HG03469 (cell line): ENCODE measurements around the gene SCN8A.
"Not testable (repeated sequence)": the region's sequence is repeated elsewhere in the genome, so short reads cannot be mapped to it uniquely, and the experiment has no call there.

ENCODE experiments used
- ATAC-seq: cut with Tn5 transposase; IDR thresholded peaks from one replicate; pipeline ENCODE4 v1.9.1; 2021; ENCODE audit warnings: mild to moderate bottlenecking, moderate library complexity, moderate number of reproducible peaks; ENCODE audit not compliant: unreplicated experiment

SCN8A gene

DNA sequence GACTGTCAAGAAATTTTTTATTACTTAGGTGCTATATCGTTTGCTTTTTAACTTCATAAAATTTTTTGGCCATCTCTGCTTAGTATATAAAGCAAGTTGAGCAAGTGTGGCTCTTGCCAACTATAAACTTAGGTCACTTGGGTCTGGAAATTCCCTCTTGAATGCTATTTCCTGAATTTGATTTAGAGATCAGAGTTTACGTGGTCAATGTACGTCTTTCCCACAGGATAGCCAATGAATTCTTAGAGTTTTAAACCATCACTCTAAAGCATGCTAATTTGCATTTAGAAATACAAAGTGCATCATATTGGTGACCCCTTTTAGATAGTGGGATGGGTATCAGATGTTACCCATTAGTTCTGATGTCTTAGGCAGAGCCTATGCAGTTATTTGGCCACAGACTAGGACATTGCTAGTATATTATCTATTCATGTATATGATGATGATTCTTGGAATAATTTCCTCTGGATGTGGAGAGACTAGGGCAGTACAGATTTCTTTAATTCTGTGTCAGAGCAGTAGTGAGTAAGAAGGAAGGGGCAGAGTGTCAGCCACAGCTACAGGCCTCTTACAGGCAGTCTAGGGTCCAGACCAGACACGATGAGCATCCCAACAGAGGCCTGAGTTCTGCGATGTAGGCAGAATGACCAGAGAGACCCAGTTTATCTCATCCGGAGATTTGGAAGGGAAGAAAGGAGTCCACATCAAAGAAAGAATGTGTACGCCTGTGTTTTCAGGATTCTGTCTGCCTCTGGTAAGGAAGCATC, 30.3 kb downstream of the SCN8A start:
- no peak for ATAC-seq

DNA sequence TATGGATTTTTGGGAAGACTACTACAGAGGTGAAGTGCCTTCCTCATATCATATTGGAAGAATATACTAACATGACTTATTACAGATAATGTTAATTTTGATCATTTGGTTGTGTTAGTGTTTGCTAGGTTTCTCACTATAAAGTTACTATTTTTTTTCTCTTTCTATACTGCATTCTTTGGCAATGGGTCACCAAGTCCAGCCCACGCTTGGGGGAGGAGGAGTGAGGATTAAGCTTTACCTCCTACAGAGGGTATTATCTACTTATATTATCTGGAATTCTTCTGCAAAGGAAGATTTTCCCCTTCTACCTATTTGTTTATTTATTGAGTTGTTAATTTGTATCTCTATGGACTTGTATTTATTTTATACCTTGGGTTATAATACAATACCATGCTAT, 31.5 kb downstream of the SCN8A start:
- no peak for ATAC-seq

DNA sequence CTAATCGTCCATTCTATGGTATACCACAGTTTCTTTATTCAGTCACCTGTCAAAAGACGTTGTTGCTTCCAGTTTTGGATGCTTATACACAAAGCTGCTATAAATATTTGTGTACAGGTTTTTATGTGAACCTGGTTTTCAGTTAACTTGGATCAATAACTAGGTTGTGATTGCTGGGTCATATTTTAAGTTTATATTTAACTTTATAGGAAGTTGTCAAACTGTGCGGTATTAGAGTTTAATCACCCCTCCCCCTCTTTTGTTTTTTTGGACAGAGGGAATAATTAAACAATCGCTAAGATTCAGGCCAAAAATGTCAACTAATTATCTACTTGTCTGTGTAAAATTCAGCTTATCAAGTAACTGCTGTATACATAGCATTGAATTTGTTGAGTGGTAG, 34.3 kb downstream of the SCN8A start:
- no peak for ATAC-seq

DNA sequence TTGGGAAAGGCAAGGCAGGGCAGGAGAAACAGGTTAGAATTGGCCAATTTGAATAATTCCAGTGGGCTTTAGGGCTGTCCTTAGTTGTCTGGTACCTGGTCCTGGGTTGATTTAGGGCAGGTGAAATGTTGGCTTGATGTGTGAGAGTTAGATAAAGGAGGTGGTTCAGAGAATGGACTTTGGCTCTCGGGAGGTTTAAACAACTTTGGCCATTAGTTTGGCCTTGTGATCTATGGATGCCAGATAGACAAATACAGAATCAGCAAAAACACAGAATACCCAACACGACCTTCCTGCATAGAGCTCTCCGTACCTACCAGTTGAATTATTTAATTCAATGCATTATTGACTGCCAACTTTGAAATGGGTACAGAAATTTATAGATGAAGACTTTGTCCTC, 35.1 kb downstream of the SCN8A start:
- ATAC-seq, result no peak

DNA sequence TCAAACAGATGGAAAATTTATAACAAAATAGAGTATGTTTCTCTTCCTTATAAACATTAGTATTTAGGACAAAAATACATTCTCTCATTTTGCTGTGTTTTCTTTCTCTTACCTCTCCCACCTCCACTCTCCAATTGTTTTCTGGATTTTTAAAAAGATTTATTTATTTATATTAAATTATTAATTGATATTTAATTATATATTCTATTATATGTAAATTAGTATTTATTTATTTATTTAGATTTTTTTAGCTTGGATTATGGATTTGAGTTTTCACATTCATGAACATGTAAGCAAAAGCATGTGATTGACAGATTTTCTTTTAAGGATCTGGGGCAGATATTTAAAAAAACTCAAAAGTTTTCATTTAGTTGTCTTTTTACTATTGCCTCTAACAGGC, 35.6 kb downstream of the SCN8A start:
- no peak for ATAC-seq

DNA sequence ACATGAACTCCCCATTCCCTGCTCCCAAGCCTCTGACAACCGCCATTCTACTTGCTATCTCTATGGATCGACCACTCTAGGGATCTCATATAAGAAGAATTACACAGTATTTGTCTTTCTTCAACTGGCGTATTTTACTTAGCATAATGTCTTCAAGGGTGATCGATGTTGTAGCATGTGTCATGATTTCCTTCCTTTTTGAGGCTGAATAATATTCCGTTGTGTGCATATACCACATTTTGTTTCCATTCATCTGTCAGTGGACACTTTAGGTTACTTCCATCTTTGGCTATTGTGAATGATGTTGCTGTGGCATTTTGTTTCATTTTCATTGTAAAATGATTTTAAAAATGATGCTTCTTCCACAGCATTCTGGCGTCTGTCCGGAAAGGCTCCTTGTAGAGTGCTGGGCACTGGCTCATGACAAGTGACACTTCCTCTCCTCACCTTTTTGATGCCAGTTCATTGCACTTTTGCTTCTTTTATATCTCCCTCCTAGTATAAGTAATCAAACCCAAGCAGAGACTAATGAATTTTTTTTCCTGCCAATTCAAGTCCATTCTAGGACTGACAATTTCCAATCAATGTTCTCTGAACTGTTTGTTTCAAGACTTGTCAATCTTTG, 39.3 kb downstream of the SCN8A start:
- ATAC-seq, result no peak

DNA sequence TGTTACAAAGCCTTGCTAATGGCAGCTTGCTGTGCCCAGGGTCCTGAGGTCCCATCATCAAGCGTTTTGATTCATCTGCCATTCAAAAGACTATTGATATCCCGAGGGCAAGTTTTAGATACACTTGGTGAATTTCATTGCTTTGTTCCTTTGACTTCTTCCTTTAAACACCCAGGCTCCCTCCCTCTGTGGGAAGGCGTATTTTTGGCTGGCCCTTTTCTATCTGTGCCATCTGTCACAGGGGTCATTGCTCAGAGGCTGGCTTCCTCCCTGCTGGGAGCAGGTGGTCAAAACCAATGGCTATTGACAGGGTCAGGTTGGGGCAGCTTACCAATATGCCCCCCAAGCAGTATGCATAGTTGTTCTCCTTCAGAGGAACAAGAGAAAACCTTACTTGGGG, 40.0 kb downstream of the SCN8A start:
- ATAC-seq, result no peak

DNA sequence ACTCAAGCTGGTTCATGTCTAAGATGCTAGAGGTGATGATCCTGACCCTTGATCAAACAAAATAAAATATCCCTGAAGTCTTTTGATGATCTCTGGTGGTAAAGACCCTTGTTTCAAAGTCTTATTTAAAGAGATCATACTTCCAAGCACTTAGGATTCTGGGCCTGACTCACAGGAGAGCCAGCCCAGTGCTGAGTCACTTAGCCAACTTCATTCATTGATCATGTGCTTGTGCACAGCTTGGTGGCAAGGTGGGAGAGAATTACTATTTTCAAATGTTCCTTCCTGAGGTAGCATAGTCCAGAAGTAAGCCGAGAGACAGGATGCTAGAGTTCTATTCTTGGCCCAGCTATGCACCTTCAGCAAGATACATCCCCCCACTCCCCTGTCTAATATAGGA, 40.6 kb downstream of the SCN8A start:
- ATAC-seq, result no peak

DNA sequence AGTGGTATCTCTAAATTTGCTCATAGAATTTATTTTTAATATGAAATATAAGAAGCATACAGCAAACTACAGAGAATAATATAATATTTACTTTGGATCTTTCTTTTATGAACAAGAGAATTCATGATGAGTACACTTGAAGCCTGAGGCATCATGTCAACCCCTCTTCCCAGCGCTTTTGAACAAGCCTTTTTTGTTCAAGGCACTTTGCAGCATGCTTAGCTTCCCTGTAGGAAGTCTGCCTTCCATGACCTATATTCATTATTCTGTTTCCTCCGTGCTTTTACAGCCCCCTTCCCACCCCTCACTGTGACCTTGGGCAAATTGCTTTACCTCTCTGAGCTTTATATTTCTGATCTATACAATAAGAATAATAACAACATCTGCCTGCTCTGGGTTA, 41.6 kb downstream of the SCN8A start:
- no peak for ATAC-seq

DNA sequence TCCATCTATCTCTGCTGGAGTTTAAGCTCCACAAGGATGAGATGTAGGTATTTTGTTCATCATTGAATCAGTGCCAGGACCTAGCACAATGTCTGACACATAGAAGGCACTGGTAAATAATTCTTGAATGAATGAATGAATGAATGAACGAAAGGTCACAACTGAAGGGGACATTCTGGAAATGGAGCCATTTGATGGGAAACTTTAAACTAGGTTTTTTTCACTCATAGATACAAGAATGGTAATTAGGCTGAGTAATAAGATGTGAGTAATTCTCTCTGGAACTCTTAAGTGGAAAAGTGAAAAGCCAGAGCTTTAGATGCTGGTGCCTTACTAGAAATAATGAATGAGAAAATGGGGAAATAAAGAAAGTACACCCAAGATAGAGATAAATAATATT, 44.3 kb downstream of the SCN8A start:
- ATAC-seq, result no peak

DNA sequence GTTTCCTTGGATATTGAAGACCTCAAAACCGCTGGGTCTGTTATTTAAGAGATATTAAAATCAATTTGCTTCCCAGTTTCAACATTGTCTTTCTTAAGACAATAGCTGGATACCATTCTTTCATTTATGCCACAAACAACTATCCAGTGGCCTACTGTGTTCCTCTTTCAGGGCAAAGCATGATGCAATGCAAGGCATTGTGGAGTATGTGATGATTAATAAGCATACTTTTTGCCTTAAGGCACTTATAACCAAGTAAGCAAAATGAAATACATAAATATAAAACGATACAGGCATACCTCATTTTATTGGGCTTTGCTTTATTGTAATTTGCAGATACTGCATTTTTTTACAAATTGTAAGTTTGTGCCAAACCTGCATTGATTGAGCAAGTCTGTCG, 45.5 kb downstream of the SCN8A start:
- no peak for ATAC-seq

DNA sequence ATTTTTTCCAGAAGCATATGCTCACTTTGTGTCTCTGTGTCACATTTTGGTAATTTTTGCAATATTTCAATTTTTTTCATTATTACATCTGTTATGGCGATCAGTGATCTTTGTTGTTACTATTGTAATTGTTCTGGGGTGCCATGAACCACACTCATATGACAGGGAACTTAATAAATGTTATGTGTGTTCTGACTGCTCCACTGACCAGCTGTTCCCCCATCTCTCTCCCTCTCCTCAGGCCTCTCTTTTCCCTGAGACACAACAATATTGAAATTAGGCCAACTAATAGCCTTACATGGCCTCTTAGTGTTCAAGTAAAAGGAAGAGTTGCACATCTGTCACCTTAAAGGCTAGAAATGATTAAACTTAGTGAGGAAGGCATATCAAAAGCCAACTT, 46.0 kb downstream of the SCN8A start:
- no peak for ATAC-seq

DNA sequence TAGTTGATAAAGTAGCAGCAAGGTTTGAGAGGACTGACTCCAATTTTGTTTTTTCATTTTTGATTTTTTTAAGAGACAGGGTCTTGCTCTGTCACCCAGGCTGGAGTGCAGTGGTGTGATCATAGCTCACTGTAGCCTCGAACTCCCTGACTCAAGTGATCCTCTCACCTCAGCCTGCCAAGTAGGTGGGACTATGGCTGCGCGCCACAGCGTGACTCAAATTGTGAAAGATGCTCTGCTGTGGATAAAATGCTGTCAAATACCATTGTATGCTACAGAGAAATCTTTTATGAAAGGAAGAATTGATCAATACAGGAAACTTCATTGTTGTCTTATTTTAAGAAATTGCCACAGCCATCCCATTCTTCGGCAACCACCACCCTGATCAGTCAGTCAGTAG, 48.3 kb downstream of the SCN8A start:
- no peak for ATAC-seq

DNA sequence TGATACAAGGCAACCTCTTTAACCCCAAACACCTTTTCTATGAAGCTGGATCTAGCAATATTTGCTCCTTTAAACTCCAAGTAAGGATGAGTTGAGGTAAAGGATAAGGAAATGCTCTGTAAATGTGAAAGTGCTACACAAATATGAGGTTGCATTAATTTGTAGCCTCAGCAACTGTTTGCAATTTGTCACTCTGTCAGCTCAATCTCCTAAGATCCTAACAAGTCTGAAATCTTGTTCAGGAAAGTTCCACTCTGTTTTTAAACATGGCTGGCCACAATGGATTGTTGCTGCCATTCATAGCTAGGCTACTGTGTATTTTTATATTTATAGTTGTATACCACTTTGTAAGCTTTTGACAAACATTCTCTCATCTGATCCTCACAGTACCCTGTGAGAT, 51.3 kb downstream of the SCN8A start:
- no peak for ATAC-seq

DNA sequence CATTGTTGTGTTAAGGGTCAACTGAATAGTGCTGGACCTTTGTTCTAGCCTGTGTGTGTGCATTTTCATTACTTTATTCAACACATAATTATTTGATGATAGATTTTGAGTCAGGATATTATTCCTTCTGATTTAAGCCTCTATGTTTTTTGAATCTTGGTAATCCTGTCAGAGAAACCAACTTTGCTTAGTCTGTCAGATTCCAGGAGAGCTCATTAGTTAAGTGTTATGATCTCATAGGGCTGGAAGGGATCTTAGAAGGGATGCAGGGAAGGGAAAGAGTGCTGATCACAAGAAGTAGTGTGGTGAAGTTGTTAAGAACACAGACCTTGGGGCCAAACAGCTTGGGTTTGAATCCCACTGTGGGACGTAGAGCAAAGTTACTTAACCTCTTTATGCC, 52.9 kb downstream of the SCN8A start:
- no peak for ATAC-seq

DNA sequence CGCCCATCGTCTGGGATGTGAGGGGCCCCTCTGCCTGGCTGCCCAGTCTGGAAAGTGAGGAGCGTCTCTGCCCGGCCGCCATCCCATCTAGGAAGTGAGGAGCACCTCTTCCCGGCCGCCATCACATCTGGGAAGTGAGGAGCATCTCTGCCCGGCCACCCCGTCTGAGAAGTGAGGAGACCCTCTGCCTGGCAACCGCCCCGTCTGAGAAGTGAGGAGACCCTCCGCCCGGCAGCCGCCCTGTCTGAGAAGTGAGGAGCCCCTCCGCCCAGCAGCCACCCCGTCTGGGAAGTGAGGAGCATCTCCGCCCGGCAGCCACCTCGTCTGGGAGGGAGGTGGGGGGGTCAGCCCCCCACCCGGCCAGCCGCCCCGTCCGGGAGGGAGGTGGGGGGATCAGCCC, 53.7 kb downstream of the SCN8A start:
- ATAC-seq, result not testable (repeated sequence)

DNA sequence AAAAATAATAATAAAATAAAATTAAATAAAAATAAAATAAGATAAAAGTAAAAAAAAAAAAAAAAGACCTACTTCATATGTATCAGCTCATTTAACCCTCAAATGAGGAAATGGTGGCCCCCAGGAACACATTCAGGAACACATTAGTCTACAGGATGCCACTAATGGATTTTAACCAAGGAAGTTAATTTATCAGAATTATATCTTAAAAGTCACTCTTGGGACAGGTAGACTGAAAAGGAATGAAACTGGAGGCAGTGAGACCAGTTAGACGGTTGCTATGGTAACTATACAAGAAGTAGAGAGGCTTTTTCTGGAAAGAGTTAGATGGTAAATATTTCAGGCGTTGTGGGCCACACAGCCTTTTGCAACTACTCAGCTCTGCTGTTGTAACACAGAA, 54.9 kb downstream of the SCN8A start:
- ATAC-seq, result no peak

DNA sequence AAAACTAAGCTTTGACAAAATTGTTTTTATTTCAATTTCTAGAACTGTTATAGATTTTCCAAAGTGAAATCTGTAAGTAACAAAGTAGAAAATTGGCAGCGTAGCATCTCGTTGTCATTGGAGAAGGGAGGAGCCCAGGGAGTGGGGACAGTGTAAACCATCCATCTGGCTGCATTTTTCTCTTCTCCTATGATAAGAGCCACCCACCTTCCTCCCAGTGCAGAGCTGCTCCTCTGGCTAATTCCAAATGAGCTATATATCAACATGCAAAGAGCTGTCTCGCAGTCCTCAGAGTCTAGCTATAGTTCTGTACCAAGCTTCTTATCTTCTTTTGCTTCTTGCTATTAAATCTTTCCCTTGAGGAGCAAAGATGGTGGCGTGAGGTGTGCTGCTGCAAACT, 56.6 kb downstream of the SCN8A start:
- ATAC-seq, result no peak

DNA sequence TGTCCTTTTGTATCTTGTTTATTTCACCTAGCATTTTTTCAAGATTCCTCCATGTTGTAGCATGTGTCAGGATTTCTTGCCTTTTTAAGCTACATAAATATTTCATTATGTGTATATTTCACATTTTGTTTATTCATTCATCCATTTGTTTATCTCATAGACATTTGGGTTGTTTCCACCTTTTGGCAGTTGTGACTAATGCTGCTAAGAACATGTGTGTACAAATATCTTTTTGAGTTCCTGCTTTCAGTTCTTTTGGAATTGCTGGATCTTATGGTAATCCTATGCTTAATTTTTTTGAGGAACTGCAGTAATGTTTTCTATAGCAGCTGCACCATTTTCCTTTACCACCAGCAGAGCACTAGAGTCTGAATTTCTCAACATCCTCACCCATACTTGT, 62.4 kb downstream of the SCN8A start:
- no peak for ATAC-seq

DNA sequence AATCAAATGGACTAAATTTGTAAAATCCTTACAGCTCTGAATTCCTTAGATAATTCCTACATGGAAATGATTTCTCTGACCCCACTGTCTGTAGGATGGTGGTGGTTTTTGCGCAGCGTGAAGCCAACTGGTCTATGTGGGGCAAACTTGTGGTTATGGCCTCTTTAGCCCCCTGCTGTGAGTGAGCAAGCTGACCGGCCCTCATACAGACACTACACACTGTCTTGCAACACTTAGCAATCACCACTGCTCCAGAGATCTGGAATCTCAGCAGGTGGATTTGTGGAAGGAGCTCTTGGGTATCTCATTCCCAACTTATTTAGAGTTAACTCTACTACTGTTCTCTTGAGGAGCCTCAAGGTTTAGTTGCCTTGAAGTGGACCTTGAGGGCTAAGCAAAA, 70.2 kb downstream of the SCN8A start:
- no peak for ATAC-seq

DNA sequence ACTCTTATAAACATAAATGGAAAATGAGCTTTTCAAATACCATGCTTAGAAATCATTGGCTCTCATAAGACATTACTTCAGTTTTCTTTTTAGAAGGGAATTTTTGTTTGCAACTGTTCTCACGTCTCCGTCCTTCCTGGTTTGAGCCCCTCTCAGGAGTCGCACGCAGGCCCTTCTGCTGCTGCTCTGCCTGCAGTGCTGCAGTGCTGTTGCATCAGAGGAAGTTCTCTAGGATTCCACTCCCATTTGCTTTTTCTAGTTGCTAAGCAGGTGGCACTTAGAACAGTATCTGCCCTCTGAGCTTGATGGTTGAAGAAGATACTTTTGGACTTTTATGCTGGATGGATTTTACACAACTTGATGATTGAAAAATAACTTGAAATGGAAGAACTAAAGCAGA, 70.8 kb downstream of the SCN8A start:
- no peak for ATAC-seq

DNA sequence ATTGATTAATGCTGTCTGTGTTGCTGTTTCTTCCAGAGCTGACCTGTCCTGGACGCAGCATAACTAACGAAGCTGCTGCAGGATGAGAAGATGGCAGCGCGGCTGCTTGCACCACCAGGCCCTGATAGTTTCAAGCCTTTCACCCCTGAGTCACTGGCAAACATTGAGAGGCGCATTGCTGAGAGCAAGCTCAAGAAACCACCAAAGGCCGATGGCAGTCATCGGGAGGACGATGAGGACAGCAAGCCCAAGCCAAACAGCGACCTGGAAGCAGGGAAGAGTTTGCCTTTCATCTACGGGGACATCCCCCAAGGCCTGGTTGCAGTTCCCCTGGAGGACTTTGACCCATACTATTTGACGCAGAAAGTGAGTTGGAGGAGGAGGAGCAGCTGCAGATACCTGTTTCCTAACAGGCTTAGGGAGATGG, 71.7 kb downstream of the SCN8A start:
- no peak for ATAC-seq

DNA sequence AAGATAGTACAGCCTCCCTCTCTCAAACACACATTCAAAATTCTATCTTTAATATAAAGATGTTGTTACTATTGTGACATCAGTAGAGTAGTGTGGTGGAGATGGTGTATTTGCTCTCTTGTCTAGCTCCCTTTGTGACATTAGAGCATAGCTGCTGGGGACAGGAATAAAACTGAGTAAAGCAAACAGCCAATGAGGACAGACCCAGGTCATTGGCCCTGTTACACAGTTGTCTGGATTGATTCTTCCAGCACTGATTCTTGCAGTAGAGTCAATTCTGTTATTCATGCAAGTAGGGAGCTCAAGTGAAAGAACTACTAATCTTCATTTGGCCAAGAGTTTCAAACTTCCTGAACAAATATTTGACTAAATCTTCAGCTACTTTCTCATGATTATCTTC, 72.4 kb downstream of the SCN8A start:
- ATAC-seq, result no peak
